ENCODE data around the gene DEDD2.

Gene DEDD2

GRCh38 chr19:42220751-42221097, 3.2 kb upstream of the DEDD2 start:
- Histone ChIP-seq H4K20me1 (ENCODE audit: insufficient read depth, low read length) (no peaks in the 10 kb centered on the region), H3K79me2 (ENCODE audit: insufficient read depth, low read length) (peaks cover 25% of the 10 kb centered on the region), H3K9me3 (ENCODE audit: low read length) (no peaks in the 10 kb centered on the region), H3K9me2 (ENCODE audit: low read depth, low read length) (no peaks in the 10 kb centered on the region), H3K4me2 (ENCODE audit: low read length) (peak overlapping the region; percentile 99), H3K27me3 (ENCODE audit: insufficient read depth, low read length) (no peaks in the 10 kb centered on the region), H3K27ac (ENCODE audit: low read depth, low read length, poor library complexity, severe bottlenecking) (peak overlapping the region; percentile 9), H3K36me3 (ENCODE audit: insufficient read depth, low read length) (peaks cover 22% of the 10 kb centered on the region), H2AFZ (ENCODE audit: low read length) (no peak overlapping the region), H3K4me3 (ENCODE audit: low read depth, low read length, poor library complexity, severe bottlenecking) (peak overlapping the region; percentile 85), H3K9ac (ENCODE audit: low read length) (peak overlapping the region; percentile 86), H3K4me1 (ENCODE audit: insufficient read depth, low read length, severe bottlenecking) (peaks cover 35% of the 10 kb centered on the region), H3F3A (ENCODE audit: insufficient read depth, low read length) (no peaks in the 10 kb centered on the region)
- TF ChIP-seq EZH2 (IDR thresholded peaks at IDR 0.05; ENCODE audit: borderline replicate concordance, low read length), result no peak
- TF ChIP-seq CTCF (IDR thresholded peaks at IDR 0.05; ENCODE audit: low read length), result no peak

DNA sequence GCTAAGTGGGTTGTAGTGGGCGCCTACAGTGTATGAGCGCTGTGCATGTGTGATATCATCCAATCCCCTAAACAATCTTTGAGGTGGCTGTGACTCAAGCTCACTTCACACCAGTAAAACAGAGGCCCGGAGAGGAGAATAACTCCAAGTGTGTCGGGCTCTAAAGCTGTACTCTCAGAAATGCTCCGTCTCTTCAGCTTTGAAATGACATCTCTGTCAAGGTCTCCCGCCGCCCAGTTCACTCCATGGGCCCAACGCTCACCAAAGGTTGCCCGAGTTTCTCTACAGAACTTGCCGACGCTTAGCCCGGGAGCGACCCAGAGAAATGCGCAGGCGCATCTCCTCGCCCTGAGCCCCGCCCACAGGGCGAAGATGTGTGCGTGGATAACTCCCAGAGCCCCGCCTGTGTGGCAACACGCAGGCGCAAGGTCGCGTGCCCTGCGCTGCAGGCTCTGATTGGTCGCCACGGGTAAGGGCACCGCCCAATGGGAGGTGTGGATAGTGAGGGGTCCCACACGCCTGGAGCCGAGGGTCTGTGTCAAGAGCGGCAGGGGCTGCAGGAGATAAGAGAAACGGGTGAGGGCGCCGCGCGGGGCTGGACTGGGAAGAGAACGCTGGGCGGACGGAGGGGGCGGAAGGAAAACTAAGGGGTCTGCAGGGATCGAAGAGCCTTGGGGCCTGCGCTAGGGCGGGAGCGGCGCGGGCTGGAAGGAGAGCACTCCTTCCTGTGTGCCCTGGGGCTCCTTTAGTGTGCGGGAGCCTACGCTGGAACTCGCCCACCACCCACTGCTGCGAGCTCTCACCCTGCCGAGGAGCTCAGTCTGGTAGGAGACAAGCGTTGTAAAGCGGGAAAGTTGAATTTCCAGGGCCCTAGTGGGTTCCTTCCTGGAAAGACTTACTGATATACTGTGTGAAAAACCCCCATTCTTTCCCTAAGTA, 2.6 kb upstream of the DEDD2 start, which contains the start of gene ZNF526:
Gene ZNF526, plus strand, starts transcription at position 501 of the 939 bp plus-strand sequence. CDS start 4,092 bp downstream, outside the sequence.
- Histone ChIP-seq H3K4me1 (ENCODE audit: insufficient read depth, low read length, severe bottlenecking) (peaks cover 41% of the 10 kb centered on the region), H3K27me3 (ENCODE audit: insufficient read depth, low read length) (no peaks in the 10 kb centered on the region), H4K20me1 (ENCODE audit: insufficient read depth, low read length) (no peaks in the 10 kb centered on the region), H3K27ac (ENCODE audit: low read depth, low read length, poor library complexity, severe bottlenecking) (peak within 1 kb of the TSS; percentile 73), H3K9me3 (ENCODE audit: low read length) (no peaks in the 10 kb centered on the region), H3K9ac (ENCODE audit: low read length) (peak within 1 kb of the TSS; percentile 86), H3K79me2 (ENCODE audit: insufficient read depth, low read length) (peaks cover 31% of the 10 kb centered on the region), H3F3A (ENCODE audit: insufficient read depth, low read length) (no peaks in the 10 kb centered on the region), H2AFZ (ENCODE audit: low read length) (no peak within 1 kb of the TSS), H3K9me2 (ENCODE audit: low read depth, low read length) (no peaks in the 10 kb centered on the region), H3K4me3 (ENCODE audit: low read depth, low read length, poor library complexity, severe bottlenecking) (peak within 1 kb of the TSS; percentile 85), H3K4me2 (ENCODE audit: low read length) (peak within 1 kb of the TSS; percentile 99), H3K36me3 (ENCODE audit: insufficient read depth, low read length) (peaks cover 18% of the 10 kb centered on the region)
- TF ChIP-seq CTCF (IDR thresholded peaks at IDR 0.05; ENCODE audit: low read length) (no peak), EZH2 (IDR thresholded peaks at IDR 0.05; ENCODE audit: borderline replicate concordance, low read length) (no peak)

- TF ChIP-seq CTCF (IDR thresholded peaks at IDR 0.05; ENCODE audit: low read length), result no peak
- TF ChIP-seq EZH2 (IDR thresholded peaks at IDR 0.05; ENCODE audit: borderline replicate concordance, low read length), result no peak
- peaks cover 48% of the 10 kb centered on the region for H3K79me2 ChIP-seq (ENCODE audit: insufficient read depth, low read length)
Measured at GRCh38 chr19:42216653-42217519, 591 bp downstream of the DEDD2 start.

More at GRCh38 chr19:42216653-42217519, 591 bp downstream of the DEDD2 start:
- Histone ChIP-seq H3K36me3 (ENCODE audit: insufficient read depth, low read length) (peaks cover 32% of the 10 kb centered on the region), H3K9me3 (ENCODE audit: low read length) (no peaks in the 10 kb centered on the region), H3K27ac (ENCODE audit: low read depth, low read length, poor library complexity, severe bottlenecking) (peak overlapping the region; percentile 68), H3F3A (ENCODE audit: insufficient read depth, low read length) (no peaks in the 10 kb centered on the region), H3K27me3 (ENCODE audit: insufficient read depth, low read length) (no peaks in the 10 kb centered on the region), H3K4me3 (ENCODE audit: low read depth, low read length, poor library complexity, severe bottlenecking) (peak overlapping the region; percentile 87), H3K4me2 (ENCODE audit: low read length) (peak overlapping the region; percentile 88), H3K4me1 (ENCODE audit: insufficient read depth, low read length, severe bottlenecking) (peaks cover 43% of the 10 kb centered on the region), H4K20me1 (ENCODE audit: insufficient read depth, low read length) (no peaks in the 10 kb centered on the region), H3K9ac (ENCODE audit: low read length) (peak overlapping the region; percentile 83), H2AFZ (ENCODE audit: low read length) (no peak overlapping the region), H3K9me2 (ENCODE audit: low read depth, low read length) (no peaks in the 10 kb centered on the region)
